ENCODE measurements around the gene STK32C.

The STK32C gene

GRCh38 chr10:132178672-132179545, 128.8 kb downstream of the STK32C start:
- no peak for DNase-seq

DNA sequence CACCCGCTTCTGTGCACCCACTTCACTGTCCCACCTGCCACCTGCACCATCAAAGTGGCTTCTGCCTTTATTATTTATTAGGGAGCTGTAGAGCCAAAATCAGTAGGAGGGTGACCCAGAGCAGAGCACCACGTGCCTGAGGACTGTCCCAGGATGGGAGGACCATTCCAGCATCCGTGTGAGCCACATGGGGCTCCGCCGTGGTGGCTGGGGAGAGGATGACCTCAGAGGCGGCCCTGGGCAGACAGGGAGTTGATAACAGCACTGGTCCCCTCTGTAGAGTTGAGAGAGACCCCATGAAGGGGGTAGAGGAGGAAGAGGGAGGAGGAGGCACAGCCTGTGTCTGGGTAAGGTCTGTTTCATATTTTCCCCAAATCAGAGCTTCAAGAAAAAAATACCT, 129.7 kb downstream of the STK32C start:
- no peak for DNase-seq

DNA sequence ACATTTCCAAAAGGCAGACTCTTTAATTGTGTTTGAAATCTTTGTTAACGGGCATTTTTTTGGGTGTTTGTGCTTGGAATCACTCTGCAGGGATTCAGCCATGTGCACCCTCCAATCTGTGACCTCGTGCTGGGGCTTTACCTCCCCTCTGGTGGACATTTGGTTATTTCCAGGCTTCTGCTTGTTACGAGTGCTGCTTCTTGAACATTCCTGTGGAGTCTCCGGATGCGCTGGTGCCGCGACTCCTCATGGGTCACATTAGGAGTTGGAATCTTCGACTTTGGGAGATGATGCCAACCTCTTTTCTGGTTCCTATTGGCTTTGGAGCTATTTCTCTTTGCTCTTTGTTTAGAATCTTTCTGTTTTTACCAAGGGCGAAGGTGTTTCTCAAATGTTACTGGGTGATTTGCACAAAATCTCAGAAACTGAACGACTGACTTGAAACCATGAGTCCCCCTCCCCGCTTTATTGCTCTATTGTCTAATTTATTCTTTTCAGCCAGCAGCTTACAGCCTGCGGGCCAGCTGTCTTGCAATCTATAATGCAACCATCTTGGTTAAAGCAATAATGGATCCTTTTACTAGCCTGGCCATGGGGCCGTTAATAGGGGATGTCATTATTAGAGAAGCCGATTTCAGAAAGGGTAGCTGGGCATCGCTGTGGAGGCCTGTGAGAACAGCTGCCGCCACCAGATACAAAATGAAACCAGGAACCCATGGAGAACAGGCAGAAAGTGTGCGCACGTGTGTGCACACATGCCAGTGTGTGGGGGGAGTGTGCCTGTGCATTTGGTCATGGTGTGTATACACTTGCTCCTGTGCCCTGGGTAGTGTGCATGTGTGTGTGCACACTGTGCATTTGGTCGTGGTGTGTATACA, 130.9 kb downstream of the STK32C start:
- DNase-seq = no peak

- no peak for DNase-seq
Observed at GRCh38 chr10:132175907-132176581, 131.7 kb downstream of the STK32C start.

DNA sequence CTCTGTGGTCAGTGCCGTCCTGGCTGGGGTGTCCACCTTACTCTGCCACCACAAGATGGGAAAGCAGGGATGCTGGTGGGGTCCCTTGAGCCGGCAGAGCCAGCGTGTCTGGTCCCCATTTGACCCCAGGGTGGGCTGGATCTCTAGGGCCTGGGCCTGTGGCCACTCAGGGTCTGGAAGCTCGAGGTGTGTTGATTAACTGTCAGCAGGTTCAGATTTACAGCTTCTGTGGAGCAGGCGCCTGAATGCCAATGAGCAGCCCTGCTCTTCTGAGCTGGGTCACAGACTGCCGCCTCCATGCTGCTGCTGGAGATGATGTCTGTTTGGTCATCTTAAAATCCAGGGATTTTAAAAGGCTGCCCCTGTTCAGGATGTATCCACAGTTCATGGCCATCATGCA, 132.3 kb downstream of the STK32C start:
- DNase-seq = no peak

GRCh38 chr10:132174237-132174636, 133.5 kb downstream of the STK32C start:
- DNase-seq = no peak

DNA sequence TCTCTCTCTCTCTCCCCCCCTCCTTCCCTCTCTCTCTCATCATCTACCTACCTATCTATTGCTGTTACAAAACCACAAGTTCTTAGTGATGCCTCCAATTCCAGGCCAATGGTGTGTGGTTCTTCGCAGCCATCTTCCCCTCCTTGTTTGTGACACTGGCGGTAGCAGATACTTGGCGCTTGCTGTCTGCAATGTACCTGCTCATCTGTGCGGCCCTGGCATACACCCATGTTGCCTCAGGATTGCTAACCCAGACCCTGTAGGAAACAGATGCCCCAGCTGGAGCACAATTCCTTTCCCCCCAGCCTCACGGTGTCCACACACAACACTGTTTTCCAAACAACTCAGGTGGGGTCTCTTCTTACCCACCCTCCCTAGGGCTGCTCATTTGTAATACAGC, 134.6 kb downstream of the STK32C start:
- DNase-seq = no peak

- DNase-seq = no peak
Observed at GRCh38 chr10:132172091-132173066, 135.4 kb downstream of the STK32C start.

GRCh38 chr10:132170561-132171361, 137.0 kb downstream of the STK32C start:
- DNase-seq = no peak

GRCh38 chr10:132169766-132170560, 137.8 kb downstream of the STK32C start:
- no peak for DNase-seq

DNA sequence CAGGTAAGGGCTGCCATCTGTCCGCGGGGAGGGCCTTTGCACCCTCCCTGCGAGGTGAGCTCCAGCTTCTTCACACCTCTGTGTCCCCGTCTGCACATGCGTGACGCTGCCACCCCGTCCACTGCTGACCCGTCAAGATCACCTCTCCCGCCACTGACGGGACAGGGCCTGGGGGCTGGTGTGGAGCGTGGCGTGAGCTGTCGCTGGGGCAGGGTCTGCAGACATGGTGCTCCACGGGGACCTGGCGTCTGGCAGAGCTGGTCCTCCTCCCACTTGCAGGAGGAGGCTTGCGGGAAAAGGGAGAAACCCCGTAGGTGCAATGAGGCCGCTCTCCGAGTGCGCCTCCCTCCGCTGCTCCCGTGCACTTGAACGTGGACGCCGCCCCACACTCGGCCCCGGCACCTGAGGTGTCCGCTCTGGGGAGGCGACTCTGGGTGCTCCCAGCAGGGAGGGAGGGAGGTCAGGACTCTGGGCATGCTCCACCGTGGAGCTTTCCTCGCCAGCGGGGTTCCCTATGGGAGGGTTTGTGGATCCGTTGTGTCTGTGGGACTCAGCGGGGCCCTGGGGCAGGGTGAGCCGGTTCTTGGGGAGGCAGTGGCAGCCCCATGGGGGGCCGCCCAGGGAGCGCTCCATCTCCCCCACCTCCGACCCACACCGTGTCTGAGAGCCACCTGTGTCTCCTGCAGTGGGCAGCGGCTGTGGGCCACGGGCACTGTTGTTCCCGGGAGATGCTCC, 138.6 kb downstream of the STK32C start:
- DNase-seq = no peak

- DNase-seq = no peak
Observed at GRCh38 chr10:132168571-132169030, 139.1 kb downstream of the STK32C start.

GRCh38 chr10:132167976-132168375, 139.8 kb downstream of the STK32C start:
- DNase-seq = no peak

DNA sequence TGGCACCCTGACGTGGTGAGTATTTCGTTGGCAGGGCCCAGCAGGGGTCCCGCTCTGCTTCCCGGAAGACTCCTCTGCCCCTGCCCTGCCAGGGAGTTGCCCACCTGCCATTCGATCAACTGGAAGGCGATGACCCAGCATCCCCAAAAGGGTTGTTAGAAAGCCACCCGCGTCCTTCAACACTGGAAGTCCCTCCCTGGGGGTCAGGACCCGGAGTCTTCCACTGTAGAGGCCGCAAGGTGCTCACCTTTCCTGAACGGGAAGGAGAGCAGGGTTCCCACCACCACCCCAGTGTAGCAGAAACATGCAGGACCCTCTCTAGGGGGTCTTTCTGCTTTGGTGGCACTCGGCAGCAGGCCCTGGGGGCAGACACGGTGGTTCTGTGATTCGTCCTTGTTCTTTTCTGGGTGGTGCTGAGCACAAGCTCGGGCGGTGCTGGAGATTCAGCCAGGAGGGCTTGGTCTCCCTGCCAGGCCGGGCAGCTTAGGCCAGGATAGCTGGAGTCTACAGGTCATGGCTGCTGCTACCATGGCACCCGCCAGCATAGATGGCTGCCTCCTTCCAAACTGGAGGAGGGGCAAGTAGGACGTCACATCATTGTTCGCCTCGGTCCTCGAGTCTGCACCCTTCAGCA, 140.6 kb downstream of the STK32C start:
- DNase-seq = no peak

GRCh38 chr10:132166216-132166950, 141.4 kb downstream of the STK32C start:
- DNase-seq = no peak

- DNase-seq = no peak
Observed at GRCh38 chr10:132165416-132165980, 142.3 kb downstream of the STK32C start.

- no peak for DNase-seq
Observed at GRCh38 chr10:132164761-132165278, 142.9 kb downstream of the STK32C start.

All from effector CD8-positive, alpha-beta T cell (primary cell).